ENCODE data around the gene KRT6C.
"Not testable (repeated sequence)": the region's sequence is repeated elsewhere in the genome, so short reads cannot be mapped to it uniquely, and the experiment has no call there.

KRT6C gene

GRCh38 chr12:52454411-52455201 lies 19.0 kb downstream of the KRT6C start:
- DNase-seq, result no peak

DNA sequence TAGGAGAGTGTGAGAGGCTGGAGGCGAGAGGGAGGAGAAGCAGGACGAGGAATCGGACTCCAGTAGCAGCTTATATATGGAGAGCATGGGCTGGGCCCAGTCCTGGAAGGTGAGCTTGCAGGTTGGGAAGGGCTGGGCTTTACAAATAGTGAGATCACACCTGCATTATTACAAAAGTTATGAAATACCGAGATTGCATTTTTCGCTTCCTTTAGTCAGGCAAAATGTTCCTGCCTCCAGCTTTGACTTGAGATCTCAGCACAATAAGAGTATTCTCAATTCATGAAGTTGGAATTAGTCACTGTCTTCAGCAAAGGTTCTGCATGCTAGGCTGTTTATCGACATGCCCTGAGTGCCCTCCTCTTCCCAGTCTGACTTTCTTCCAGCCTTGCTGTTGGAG lies 21.5 kb downstream of the KRT6C start, which contains the start of gene KRT6B:
Gene KRT6B, minus strand, starts transcription at position 46 of the 400 bp plus-strand sequence. CDS start 68 bp downstream, outside the sequence.
- no peak for DNase-seq

DNA sequence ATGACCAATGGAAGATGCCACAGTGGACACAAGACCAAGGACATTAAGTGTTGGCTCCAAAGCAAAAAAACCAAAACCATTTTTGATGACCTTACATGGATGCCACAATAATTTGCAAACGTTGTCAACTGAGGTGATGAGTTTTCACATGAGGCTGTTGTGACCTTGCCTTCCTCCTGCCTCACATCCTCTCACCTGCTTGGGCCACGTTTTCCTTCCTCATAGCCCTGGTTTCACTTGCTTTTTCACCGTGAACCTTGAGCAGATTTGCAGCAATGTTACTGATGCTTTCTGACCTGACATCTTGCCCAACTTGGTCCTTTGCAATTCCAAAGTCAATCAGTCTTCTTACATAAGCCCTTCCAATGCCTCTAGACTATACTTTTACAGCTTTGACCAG lies 25.4 kb downstream of the KRT6C start:
- no peak for DNase-seq

DNA sequence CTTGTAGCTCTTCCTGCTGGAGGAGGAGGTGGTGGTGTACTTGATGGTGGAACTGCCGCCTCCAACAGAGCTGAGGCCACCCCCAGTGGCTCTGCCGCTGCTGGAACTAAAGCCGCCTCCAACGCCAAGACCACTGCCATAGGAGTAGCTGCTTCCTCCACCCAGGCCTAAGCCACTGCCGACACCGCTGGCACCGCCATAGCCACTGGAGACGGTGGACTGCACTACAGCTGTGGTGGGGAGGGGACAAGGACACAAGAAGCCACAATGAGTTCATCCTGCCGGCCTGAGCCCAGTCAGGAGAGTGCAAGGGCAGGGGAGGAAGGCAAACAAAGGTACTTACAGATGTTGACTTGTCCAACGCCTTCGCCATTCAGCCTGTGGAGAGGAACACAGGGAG lies 26.4 kb downstream of the KRT6C start:
- DNase-seq, result not testable (repeated sequence)

GRCh38 chr12:52446367-52447045 lies 27.1 kb downstream of the KRT6C start:
- DNase-seq, result peak; percentile 59

DNA sequence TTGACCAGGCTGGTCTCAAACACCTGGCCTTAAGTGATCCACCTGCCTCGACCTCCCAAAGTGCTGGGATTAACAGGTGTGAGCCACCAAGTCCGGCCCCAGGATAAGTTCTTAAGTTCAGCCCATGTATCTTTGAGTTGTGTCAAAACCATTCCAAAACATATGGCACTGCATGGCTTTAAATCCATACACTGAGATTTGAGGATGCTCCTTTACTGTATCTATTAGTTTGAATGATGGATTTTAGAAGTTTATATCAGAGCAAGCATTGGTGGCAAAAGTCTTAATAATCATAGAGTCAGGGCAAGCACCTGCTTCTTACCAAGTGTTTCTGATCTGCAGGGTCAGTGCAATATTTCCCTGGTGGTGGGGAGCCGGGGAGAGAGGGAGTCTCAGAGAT lies 27.7 kb downstream of the KRT6C start:
- no peak for DNase-seq

DNA sequence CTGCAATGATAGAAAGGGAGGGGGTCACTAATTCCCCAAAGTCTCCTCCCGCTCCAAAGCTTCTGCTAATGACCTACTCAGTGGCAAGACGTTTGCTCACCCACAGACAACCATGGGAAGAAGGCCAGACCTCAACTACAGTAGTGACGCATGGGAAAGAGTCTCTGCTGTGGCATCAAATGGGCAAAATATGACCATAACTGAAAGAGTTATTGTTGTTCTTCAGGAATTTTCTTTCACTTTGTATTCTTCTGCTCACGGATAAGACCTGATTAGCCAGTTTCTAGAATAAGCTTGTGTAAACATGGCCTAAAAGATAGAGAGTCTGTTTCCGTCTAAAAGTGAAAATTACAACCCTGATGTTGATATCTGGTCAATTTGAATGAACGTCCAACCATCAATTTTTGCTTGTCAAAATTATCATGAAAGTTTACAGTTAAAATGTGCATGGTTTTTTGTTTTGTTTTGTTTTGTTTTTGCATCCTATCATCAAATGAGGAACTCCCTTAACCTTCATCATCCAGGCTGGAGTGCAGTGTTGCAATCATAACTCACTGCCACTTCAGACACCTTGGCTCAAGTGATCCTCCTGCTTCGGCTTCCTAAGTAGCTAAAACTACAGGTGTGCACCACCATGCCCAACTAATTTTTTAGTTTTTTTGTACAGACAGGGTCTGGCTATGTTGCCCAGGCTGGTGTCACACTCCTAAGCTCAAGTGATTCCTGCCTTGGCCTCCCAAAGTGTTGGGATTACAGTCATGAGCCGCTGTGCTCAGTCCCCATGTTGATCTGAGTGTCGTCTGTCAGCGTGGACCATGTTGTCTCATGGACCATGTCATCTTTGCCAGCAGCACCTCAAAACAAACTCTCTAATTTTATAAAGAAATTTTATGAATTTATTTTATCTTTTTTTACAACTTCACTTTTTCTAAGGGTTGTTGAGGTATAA lies 28.7 kb downstream of the KRT6C start:
- DNase-seq, result no peak

- DNase-seq, result no peak
These were observed 29.6 kb downstream of the KRT6C start for GRCh38 chr12:52443966-52444365.

DNA sequence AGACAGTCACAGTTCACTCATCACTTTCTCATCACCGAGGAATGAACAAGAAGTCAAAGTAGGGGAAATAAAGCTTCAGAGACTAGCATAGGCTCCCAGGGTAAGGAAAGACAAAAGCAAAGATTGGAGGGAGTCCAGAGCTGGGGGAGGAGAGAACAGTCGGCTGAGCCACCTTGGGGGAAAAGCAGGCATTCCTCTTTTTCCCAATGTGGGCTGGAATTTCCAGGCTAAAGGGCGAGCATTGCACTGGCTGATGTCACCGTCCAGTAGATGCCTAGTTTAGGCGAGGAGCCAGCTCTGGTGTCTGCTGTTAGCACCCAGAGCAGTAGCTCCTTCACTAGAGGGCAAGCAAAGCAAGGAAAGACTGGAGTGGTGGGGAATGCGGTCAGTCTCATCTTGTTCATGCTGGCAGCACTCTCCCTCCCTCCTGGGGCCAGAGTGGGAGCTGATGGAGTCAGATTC lies 31.0 kb downstream of the KRT6C start:
- DNase-seq, result no peak

DNA sequence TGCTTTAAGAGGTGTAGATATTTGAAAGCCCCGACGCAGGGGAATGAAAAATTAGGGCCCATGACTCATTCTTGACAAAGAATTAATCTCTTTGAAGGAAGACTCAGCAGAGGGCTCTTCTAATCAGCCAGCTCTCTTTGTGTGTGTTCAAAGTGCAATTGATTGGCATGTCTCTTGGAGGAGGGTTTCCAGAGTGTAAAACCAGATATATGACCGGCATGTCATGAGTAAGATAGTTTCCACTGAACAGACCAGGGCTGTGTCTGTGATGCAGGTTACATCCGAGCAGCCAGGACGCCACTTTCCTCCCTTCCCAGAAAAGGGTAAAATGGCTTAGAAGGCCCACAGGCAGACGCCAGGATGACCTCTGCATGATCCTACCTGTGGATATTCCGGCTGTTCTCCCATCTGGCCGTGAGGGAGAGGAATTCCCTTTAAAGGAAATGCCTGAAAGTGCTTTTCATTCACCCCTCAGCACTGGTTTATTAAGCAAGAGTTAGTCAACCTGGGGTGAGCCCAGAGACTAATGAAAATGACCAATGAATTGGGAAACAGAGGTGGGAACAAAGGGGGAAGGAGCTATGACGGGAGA lies 32.2 kb downstream of the KRT6C start:
- no peak for DNase-seq

- DNase-seq, result no peak
These were observed 32.7 kb downstream of the KRT6C start for GRCh38 chr12:52440821-52441319.

DNA sequence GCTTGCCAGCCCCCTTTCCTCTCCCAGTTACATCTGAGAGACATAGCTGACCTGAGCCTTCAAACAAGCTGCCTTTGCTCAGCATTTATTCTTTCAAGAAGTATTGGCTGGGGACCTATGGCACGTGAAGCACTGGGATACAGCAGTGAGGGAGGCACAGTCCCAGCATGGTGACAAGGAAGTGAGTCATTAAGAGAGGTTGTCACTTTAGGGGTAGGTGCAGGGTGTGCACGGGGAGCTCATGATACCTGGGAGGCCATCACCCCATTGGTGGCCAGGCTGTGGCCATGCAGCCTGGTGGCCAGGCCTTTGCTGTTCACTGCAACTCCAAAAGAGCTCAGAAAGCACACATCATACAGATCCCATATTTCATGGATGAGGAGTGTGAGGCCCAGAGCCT lies 33.8 kb downstream of the KRT6C start:
- no peak for DNase-seq

- no peak for DNase-seq
These were observed 34.2 kb downstream of the KRT6C start for GRCh38 chr12:52439420-52439819.

- DNase-seq, result no peak
These were observed 35.0 kb downstream of the KRT6C start for GRCh38 chr12:52438305-52439301.

DNA sequence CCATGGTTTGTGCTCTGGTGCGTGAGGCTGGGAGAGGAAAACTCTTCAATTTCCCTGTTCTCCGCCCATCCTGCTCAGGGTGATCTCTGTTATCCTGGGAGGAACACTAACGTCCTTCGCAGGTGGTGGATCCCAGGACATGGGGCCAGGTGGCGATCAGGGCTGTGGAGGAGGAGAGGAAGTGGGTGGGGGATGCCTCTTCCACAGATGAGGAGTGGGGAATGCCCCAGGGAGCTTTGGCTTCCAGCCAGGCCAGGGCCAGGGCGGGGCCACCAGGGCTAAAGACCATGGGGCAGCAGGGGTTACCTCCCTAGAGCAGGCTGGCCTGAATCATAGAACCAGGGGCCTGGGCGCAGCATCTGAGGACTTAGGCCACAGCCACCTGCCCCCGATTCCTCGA lies 36.1 kb downstream of the KRT6C start:
- DNase-seq, result no peak

- no peak for DNase-seq
These were observed 36.7 kb downstream of the KRT6C start for GRCh38 chr12:52436828-52437474.

DNA sequence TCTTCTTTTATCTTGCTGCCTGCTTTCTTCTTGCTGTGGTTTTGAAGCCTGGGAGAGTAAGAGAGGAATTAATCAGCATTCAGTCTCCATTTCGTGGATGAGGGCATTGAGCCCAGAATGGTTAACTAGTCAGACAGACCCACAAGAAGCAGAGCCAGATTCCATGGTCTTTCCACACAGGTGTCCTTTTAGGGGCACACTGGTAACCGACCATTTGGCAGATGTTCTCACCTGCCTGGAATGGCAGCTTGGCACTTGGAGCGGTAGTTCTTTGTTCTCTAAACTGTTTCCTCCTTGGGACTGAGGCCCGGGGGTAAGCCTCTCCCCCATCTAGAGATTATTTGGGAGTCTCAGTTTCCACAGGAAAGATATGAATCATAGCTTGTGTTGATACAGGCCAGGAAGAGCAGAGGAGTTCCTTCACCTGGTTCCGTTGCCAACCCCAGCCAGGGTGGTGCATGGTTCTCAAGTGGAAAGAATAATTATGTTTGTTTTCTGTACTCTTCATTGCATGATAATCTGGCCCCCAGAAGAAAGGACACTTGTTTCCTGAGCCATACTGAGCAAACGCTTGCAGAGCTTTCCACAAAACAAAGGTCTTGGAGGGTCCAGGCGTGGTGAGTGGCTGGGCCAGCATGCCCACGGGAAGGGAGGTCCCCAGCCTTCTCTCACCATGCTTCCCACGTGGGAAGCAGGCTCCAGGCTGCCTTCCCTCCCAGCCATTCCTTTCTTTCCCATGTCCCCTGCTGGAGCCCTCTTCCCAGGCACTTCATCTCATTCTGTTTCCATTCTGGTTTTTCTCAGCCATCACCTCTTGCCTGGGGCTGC lies 37.4 kb downstream of the KRT6C start:
- no peak for DNase-seq

GRCh38 chr12:52435659-52435999 lies 38.0 kb downstream of the KRT6C start:
- no peak for DNase-seq

DNA sequence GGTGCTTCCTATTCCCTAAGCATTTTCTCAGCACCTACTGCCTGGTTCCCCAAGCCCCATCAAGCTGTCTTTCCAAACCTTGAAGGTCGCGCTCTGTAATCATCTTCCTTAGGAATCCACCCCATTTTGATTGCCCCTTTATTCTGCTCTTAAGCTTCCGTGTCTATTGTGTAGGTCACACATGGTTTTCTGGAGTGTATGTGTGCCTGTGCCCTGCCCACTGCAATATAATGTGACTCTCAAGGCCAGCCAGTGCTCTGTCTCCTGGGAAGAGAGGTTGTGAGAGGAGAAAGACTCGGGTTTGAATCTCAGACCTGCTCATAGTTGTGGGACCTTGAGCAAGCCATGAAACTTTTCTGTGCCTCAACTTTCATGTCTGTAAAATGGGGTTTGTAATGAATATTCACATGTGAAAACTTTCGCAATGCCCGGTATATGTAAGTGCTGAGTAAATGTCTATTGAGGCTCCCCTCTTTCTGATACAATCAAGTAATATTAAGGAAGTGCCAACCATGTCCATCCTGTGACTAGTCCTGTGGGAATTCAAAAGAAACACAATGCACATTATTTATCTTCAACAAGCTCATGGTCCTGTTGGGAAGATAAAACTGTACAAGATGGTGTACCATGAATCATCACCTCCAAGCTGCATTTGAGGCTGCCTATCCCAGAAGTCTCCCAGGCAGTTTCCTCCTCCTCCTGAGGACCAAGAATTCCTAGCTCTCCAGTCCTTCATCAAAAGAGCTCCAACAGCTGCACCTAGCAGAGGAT lies 38.7 kb downstream of the KRT6C start:
- DNase-seq, result no peak

Data from hematopoietic multipotent progenitor cell treated with erythropoietin and hydrocortisone succinate and interleukin-3 and kit ligand, for 6 days (in vitro differentiated cells).